ENCODE measurements around the gene SH2B3. TPM values are rescaled to one million over a fixed set of nuclear protein-coding genes. Genes with fewer than 3 reads are reported as not detected.

Gene SH2B3
- total and polyA plus RNA-seq, 9 of the 15 experiments (the other 6 are each of a cell fraction or from before 2014, with no cell fraction given), result 10.8 to 75.3 (median 37.4) TPM

- TF ChIP-seq TCF3 (CRISPR knock-in tag; IDR thresholded peaks at IDR 0.05), result peak; percentile 20; the same call in 1 of the 2 replicates
- peak in 1 of 2 experiments; percentile 66; a peak in 2 of 4 replicates for TF ChIP-seq ARNT (IDR thresholded peaks at IDR 0.05)
- TF ChIP-seq ZNF354B (CRISPR knock-in tag; IDR thresholded peaks at IDR 0.05), result no peak
- peak; percentile 77; the same call in 1 of the 2 replicates for TF ChIP-seq ZBTB2 (IDR thresholded peaks at IDR 0.05)
- TF ChIP-seq ZBTB43 (CRISPR knock-in tag; IDR thresholded peaks at IDR 0.05), result no peak
- TF ChIP-seq PYGO2 (tag; IDR thresholded peaks at IDR 0.05), result no peak
- peak; percentile 71 for TF ChIP-seq MTA3 (IDR thresholded peaks at IDR 0.05; ENCODE audit: borderline replicate concordance)
- no peak for TF ChIP-seq RBM39 (optimal IDR thresholded peaks at IDR 0.05; ENCODE audit: low read depth, low read length)
- TF ChIP-seq FOXJ2 (tag; IDR thresholded peaks at IDR 0.05), result peak; percentile 60; the same call in 1 of the 2 replicates
- no peak for TF ChIP-seq HNRNPK (IDR thresholded peaks at IDR 0.05; ENCODE audit: low read depth, low read length, poor library complexity, severe bottlenecking)
- no peak; the same call in 1 of the 2 replicates for TF ChIP-seq TOE1 (IDR thresholded peaks at IDR 0.05; ENCODE audit: borderline replicate concordance)
- TF ChIP-seq TOE1 (CRISPR knock-in tag; IDR thresholded peaks at IDR 0.05; ENCODE audit: borderline replicate concordance, low read depth), result no peak
- TF ChIP-seq FIP1L1 (IDR thresholded peaks at IDR 0.05; ENCODE audit: low read depth, low read length, poor library complexity, severe bottlenecking), result peak; percentile 63
- TF ChIP-seq ZNF740 (CRISPR knock-in tag; IDR thresholded peaks at IDR 0.05), result 0 out of 2 replicates have a peak, but pooled peaks have one; percentile 39
- TF ChIP-seq ZNF740 (tag; IDR thresholded peaks at IDR 0.05), result no peak
- peak; percentile 64; the same call in 1 of the 2 replicates for TF ChIP-seq ETS1 (conservative IDR thresholded peaks at IDR 0.05; ENCODE audit: control insufficient read depth, low read depth, low read length)
- peak; percentile 95 for TF ChIP-seq HNRNPL (IDR thresholded peaks at IDR 0.05; ENCODE audit: low read depth, low read length)
- TF ChIP-seq TAL1 (IDR thresholded peaks at IDR 0.05), result no peak
- no peak for TF ChIP-seq ZBTB9 (CRISPR knock-in tag; IDR thresholded peaks at IDR 0.05)
- no peak for TF ChIP-seq NCOA2 (IDR thresholded peaks at IDR 0.05; ENCODE audit: partially characterized antibody in 2 of 2)
- no peak for TF ChIP-seq PCBP2 (IDR thresholded peaks at IDR 0.05; ENCODE audit: low read depth, low read length, poor library complexity, severe bottlenecking)
- TF ChIP-seq GABPB1 (CRISPR knock-in tag; IDR thresholded peaks at IDR 0.05), result peak; percentile 11; the same call in 1 of the 2 replicates
Observed at GRCh38 chr12:111396726-111397445, 8.8 kb upstream of the SH2B3 start (continued).
